Astrocyte of the cerebellum (primary cell): ENCODE results near the gene RGMA.

ENCODE experiments used
- DNase-seq: peaks from one replicate; pipeline ENCODE4 v3.0.0-alpha.2; 2011; ENCODE audit warnings: low read depth
- H3K4me3 ChIP-seq: 2 replicates; pipeline ENCODE4 v1.5.1; 2011; ENCODE audit warnings: mild to moderate bottlenecking, low read depth, low read length, moderate library complexity
- CTCF ChIP-seq: IDR thresholded peaks from 2 replicates; pipeline ENCODE4 v1.5.1; 2012; ENCODE audit warnings: low read length, low read depth, moderate library complexity, mild to moderate bottlenecking; ENCODE audit errors: missing control alignments
- in situ Hi-C: cut with HindIII; loops from 2 replicates; pipeline ENCODE4 v1.10.0; 2017; ENCODE audit warnings: low sequenced_read_pairs

Gene RGMA

GRCh38 chr15:93047621-93048425 lies 41.2 kb downstream of the RGMA start:
- H3K4me3 ChIP-seq: no peak overlapping the region
- in situ Hi-C loops: no loop called here
- TF ChIP-seq CTCF: no peak
- no peak for DNase-seq

GRCh38 chr15:93046721-93047120 lies 42.3 kb downstream of the RGMA start:
- no peak for DNase-seq
- no peak for TF ChIP-seq CTCF
- in situ Hi-C loops: no loop called here
- no peak overlapping the region for H3K4me3 ChIP-seq

GRCh38 chr15:93046120-93046519 lies 42.9 kb downstream of the RGMA start:
- no peak for TF ChIP-seq CTCF
- no peak for DNase-seq
- in situ Hi-C loops: no loop called here
- H3K4me3 ChIP-seq: no peak overlapping the region

- no peak for DNase-seq
- H3K4me3 ChIP-seq: no peak overlapping the region
- in situ Hi-C loops: no loop called here
- TF ChIP-seq CTCF: no peak
Measured at GRCh38 chr15:93045191-93045785, 43.7 kb downstream of the RGMA start.

GRCh38 chr15:93044301-93045190 lies 44.5 kb downstream of the RGMA start:
- H3K4me3 ChIP-seq: no peak overlapping the region
- TF ChIP-seq CTCF: no peak
- in situ Hi-C loops: no loop called here
- DNase-seq: no peak

- in situ Hi-C loops: no loop called here
- no peak for TF ChIP-seq CTCF
- no peak overlapping the region for H3K4me3 ChIP-seq
- no peak for DNase-seq
Measured at GRCh38 chr15:93043621-93044300, 45.2 kb downstream of the RGMA start.
